A204.1 (cell line): ENCODE measurements around the gene AHCYL1.
A peak's percentile ranks its signal among the peaks of the same experiment; 100 is the strongest.
"Not testable (repeated sequence)": the region's sequence is repeated elsewhere in the genome, so short reads cannot be mapped to it uniquely, and the experiment has no call there.

Experiments
- FAIRE-seq: peaks from 2 replicates; lab custom pipeline; 2012; peaks lifted over from hg19 to GRCh38; lab: Jason Lieb, UNC

AHCYL1 gene

DNA sequence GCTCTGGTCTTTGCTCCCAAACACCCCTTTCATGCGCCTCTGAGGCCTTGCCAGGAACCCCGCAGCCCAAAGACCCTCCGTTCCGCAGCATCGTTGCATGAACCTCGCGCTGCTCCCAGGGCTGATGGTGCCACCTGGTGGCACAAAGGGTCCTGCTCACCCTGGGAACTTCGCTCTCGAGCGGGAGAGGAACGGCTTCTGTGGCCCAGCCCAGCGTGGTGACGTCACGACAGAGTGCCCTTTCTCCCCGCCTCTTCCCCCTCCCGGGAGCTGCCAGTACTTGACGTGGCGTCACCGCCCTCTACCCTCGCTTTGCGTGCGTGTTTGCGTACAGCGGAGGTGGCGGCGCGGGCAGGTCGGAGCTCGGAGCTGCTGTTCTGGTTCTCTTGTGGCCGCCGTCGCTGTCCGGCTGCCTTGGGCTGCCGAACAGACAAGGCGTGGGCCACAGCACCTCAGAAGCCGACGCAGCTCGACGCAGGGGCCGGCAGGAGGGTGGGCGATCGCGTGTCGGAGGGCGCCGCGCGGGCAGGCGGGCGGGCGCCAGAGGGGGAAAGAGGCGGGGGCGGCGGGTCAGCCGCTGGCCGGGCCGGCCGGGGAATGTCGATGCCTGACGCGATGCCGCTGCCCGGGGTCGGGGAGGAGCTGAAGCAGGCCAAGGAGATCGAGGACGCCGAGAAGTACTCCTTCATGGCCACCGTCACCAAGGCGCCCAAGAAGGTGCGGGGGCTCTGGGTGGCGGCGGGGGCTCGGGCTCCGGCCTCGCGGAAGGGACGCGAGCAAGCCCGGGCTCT, at the start of gene AHCYL1:
TSS of gene AHCYL1 (plus strand) at position 310 of the 791 bp plus-strand sequence. CDS start at position 598, 288 bp downstream.
- FAIRE-seq, result peak; percentile 95

GRCh38 chr1:109935451-109935900, 49.1 kb upstream of the AHCYL1 start:
- FAIRE-seq, result no peak

- no peak for FAIRE-seq
Observed at GRCh38 chr1:109937738-109938137, 46.8 kb upstream of the AHCYL1 start.

GRCh38 chr1:109938556-109938955, 46.0 kb upstream of the AHCYL1 start:
- FAIRE-seq, result no peak

- no peak for FAIRE-seq
Observed at GRCh38 chr1:109942434-109942833, 42.1 kb upstream of the AHCYL1 start.

- FAIRE-seq, result no peak
Observed at GRCh38 chr1:109944541-109944940, 40.0 kb upstream of the AHCYL1 start.

DNA sequence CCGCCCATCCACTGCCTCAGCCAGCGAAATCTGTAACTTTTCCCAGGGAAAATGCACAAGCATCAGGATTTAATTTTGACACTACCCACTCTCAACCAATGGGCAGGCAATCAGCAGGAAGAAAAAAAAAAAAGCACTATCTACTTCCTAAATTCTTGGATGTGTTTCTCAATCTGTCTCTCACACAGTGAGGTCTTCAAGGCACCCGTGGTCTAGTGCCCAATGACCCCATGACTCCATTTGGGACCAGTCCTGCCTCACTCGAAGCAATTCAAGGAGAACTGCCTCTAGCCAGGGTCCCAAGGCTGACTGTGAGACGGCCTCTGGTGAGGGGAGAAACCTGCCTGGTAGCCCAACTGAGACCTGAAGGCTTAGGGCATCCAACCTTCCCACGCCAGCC, 38.1 kb upstream of the AHCYL1 start:
- FAIRE-seq, result no peak

GRCh38 chr1:109947582-109948284, 36.8 kb upstream of the AHCYL1 start:
- no peak for FAIRE-seq

GRCh38 chr1:109948285-109948630, 36.3 kb upstream of the AHCYL1 start:
- FAIRE-seq, result no peak

DNA sequence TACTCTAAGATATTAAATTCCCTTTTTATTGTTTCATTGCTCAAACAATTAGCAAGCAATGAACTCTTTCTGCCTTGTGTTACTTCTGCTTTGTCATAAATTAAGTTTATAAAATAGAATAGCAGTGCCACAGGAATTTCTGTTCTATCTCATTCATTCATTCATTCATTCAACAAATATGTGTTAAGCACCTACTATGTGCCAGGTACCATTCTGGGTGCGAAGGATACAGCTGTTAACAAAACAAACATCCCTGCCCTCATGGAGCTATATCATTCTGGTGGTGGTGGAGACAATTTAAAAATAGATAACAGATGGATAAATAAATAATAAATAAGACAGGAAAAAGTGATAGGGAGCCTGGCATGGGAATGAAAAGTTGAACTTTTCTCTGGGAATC, 34.5 kb upstream of the AHCYL1 start:
- no peak for FAIRE-seq

GRCh38 chr1:109950509-109950908, 34.1 kb upstream of the AHCYL1 start:
- no peak for FAIRE-seq

DNA sequence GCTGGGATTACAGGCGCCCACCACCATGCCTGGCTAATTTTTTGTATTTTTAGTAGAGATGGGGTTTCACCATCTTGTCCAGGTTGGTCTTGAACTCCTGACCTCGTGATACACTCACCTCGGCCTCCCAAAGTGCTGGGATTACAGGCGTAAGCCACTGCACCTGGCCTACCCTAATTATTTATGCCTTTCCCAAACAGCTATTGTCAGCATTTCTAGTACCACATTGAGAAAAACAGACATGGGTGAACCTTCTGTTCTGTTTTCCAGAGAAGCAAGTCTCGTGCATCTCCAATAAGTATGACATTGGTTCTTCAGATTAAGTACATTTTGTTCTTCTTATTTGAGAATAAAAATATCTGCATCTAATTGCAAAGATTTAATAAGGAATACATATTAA, 33.1 kb upstream of the AHCYL1 start:
- FAIRE-seq, result not testable (repeated sequence)

DNA sequence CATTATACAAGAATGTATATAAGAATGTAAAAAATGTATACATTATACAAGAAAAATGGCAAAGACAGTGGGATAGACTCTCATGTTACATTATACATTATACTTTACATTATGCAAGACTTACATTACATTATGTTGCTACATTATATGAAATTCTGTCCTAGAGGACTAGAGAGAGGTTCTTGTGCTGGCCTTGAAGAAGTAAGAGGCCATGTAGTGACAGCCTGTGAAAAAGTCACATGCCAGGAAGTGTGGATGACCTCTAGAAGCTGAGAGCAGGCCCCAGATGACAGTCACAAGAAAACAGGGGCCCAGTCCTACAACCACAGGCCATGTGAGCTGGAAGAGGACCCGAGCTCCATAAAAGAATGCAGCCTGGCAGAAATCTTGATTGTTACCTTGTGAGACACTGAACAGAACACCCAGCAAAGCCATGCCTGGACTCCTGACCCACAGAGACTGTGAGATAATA, 30.5 kb upstream of the AHCYL1 start:
- no peak for FAIRE-seq

DNA sequence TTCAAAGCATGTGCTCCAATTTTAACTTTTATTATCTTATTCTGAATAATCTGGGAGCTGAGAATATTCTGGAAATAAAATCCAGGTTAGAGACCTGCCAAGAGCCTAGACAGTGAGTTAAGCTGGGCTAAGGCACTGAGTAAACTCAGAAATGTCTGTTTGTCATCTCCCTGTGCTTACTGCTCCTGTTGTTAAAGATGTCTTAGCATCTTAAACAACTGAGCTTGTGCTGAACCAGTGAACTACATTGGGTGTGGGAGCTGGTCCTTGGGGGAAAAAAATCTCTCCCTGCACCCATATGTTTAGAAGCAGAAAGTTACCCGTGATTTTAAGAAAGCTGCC, 25.0 kb upstream of the AHCYL1 start:
- FAIRE-seq, result no peak

DNA sequence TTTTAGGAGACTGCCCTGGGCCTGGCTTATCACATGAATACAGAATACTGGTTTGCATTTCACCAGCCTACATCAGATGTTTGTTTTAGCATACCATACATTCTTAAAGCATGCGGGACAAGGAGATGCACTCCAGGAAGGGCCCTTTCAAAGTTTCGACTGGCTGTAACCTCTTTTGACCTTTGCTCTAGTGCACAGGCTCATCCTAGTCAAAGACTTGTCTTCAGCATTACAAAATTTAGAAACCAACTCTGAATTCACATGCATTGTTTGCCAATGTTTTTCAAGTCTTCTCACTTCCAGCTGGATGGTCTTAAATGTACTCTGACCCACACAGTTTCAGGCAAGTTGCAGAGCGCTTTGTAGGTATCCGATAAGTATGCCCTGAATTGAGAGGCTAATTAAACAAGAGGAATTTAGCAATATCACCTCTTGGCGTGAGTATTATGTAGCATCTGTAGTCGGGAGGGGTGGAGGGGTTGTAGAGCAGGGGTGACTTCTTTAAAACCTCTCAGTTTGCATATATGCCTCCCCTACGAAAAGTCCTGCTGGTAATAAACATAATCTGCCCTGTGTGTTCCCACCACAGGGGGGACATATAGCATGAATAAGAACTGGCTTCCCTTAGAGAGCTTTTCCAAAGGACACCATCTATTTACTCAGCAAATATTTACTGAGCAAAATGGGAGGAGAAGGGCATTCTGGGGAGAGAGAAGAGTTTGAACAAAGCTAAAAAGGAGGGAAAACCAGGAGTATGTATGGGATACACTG, 24.4 kb upstream of the AHCYL1 start:
- peak; percentile 93 for FAIRE-seq

DNA sequence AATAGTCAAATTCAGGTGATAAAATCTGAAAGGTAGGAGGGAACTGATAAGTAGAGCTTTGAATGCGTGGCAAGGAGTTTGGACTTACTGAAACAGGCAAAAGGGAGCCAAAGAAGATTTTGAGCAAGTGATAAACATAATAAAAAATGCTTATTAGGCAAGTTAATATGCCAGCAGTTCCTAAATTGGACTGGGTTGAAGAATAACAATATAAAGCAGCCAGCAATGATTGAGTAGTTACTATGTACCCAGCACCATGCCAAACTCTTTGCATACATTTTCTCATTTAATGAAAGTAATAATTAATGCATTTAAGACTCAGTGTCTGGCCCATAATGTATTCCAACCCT, 23.8 kb upstream of the AHCYL1 start:
- FAIRE-seq, result no peak

- no peak for FAIRE-seq
Observed at GRCh38 chr1:109963864-109964263, 20.7 kb upstream of the AHCYL1 start.

DNA sequence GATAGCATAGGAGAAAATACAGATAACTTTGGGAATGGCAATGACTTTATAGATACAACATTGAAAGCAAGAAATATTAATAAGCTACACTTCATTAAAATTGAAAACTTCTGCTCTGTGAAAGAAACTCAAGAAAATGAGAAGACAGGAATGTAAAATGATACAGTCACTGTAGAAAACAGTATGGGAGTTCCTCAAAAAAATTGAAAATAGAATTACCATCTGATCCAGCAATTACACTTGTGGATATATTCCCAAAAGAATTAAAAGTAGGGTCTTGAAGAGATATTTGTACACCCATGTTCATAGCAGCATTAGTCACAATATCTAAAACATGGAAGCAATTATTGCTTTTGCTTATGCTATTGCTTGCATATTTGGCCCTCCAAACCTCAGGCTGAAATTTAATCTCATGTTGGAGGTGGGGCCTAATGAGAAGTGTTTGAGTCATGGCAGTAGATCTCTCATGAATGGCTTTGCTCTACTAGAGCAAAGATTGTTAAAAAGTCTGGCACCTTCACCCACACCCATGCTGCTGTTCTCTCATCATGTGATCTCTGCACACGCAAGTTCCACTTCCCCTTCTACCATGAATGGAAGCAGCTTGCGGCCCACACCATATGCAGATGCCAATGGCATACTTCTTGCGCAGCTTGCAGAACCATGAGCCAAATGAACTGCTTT, 15.3 kb upstream of the AHCYL1 start:
- FAIRE-seq, result no peak

GRCh38 chr1:109969907-109970306, 14.7 kb upstream of the AHCYL1 start:
- FAIRE-seq, result no peak

GRCh38 chr1:109971559-109971958, 13.0 kb upstream of the AHCYL1 start:
- no peak for FAIRE-seq

DNA sequence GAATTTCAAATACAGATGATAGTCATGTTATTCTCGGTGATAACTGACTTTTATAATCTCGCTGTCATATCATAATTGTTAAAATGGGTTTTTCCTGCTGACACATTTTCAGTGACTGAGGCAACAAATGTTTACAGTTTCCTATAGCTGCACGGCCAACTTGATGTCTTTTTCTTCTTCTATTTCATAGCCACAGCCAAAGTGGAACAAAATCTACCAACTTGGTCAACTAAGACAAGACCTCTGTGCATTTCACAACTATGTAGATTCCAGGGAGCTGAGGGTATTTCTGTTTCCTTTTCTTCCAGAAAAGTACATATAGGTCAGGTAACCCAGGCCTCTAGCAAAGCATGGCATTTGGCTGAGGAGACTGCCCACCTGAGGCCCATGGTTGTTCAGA, 10.4 kb upstream of the AHCYL1 start:
- FAIRE-seq, result no peak

- no peak for FAIRE-seq
Observed at GRCh38 chr1:109975718-109976117, 8.8 kb upstream of the AHCYL1 start.

- FAIRE-seq, result no peak
Observed at GRCh38 chr1:109976762-109977161, 7.8 kb upstream of the AHCYL1 start.
